GM12875 (cell line): ENCODE results near the gene NR1H2.

Source experiments
- H3K4me3 ChIP-seq: one replicate; pipeline ENCODE4 v1.5.1; 2011; ENCODE audit warnings: low read depth, low read length, control low read depth
- CTCF ChIP-seq: IDR thresholded peaks from 2 replicates; pipeline ENCODE4 v1.5.1; 2011; ENCODE audit warnings: low read depth, mild to moderate bottlenecking, control low read depth, inconsistent platforms, low read length, moderate library complexity, borderline replicate concordance; ENCODE audit not compliant: insufficient read depth

NR1H2 gene

GRCh38 chr19:50414864-50415660 is 38.8 kb downstream of the NR1H2 start:
- TF ChIP-seq CTCF = peak; percentile 98
- H3K4me3 ChIP-seq = peak overlapping the region; percentile 35

- TF ChIP-seq CTCF = no peak
- peak overlapping the region; percentile 35 for H3K4me3 ChIP-seq
Measured at GRCh38 chr19:50415661-50416033, 39.4 kb downstream of the NR1H2 start.

GRCh38 chr19:50416034-50416977 is 40.0 kb downstream of the NR1H2 start:
- no peak overlapping the region for H3K4me3 ChIP-seq
- no peak for TF ChIP-seq CTCF

- no peak for TF ChIP-seq CTCF
- H3K4me3 ChIP-seq = peak overlapping the region; percentile 84
Measured at GRCh38 chr19:50417111-50418081, 41.1 kb downstream of the NR1H2 start.

- H3K4me3 ChIP-seq = peak within 1 kb of the TSS; percentile 84
- no peak for TF ChIP-seq CTCF
Measured at GRCh38 chr19:50418176-50419021, 42.1 kb downstream of the NR1H2 start, which contains the start of gene SPIB. TSS of gene SPIB (plus strand) at chr19:50418938. CDS start at chr19:50418963, 25 bp downstream.

- TF ChIP-seq CTCF = no peak
- peak overlapping the region; percentile 84 for H3K4me3 ChIP-seq
Measured at GRCh38 chr19:50419022-50419579, 42.8 kb downstream of the NR1H2 start.
